GM19372 (cell line): ENCODE measurements around the gene POLR2M.

ENCODE experiments used
- ATAC-seq: cut with Tn5 transposase; IDR thresholded peaks from one replicate; pipeline ENCODE4 v1.9.1; 2021; ENCODE audit warnings: mild to moderate bottlenecking, low read depth, moderate library complexity; ENCODE audit not compliant: unreplicated experiment

Gene POLR2M

GRCh38 chr15:57690341-57690966 lies 16.1 kb upstream of the POLR2M start:
- ATAC-seq = no peak

GRCh38 chr15:57691082-57691481 lies 15.4 kb upstream of the POLR2M start:
- no peak for ATAC-seq

GRCh38 chr15:57692709-57693108 lies 13.8 kb upstream of the POLR2M start:
- ATAC-seq = no peak

GRCh38 chr15:57694279-57694678 lies 12.2 kb upstream of the POLR2M start:
- ATAC-seq = no peak

GRCh38 chr15:57696146-57696545 lies 10.4 kb upstream of the POLR2M start:
- no peak for ATAC-seq

- no peak for ATAC-seq
Observed at GRCh38 chr15:57697588-57697987, 8.9 kb upstream of the POLR2M start.

- ATAC-seq = no peak
Observed at GRCh38 chr15:57698243-57698642, 8.3 kb upstream of the POLR2M start.

GRCh38 chr15:57698991-57699390 lies 7.5 kb upstream of the POLR2M start:
- no peak for ATAC-seq

GRCh38 chr15:57703387-57703786 lies 3.1 kb upstream of the POLR2M start:
- no peak for ATAC-seq

GRCh38 chr15:57704441-57704840 lies 2.1 kb upstream of the POLR2M start:
- no peak for ATAC-seq

GRCh38 chr15:57705746-57706404 lies 639 bp upstream of the POLR2M start:
- ATAC-seq = no peak

- no peak for ATAC-seq
Observed at GRCh38 chr15:57708047-57708446, 1.5 kb downstream of the POLR2M start.

- ATAC-seq = no peak
Observed at GRCh38 chr15:57718309-57718708, 11.8 kb downstream of the POLR2M start.

GRCh38 chr15:57720867-57721266 lies 14.4 kb downstream of the POLR2M start:
- no peak for ATAC-seq

- ATAC-seq = no peak
Observed at GRCh38 chr15:57726411-57726810, 19.9 kb downstream of the POLR2M start.

- ATAC-seq = no peak
Observed at GRCh38 chr15:57727031-57727430, 20.5 kb downstream of the POLR2M start.

GRCh38 chr15:57728436-57728835 lies 21.9 kb downstream of the POLR2M start:
- ATAC-seq = no peak

- no peak for ATAC-seq
Observed at GRCh38 chr15:57730876-57731275, 24.4 kb downstream of the POLR2M start.

GRCh38 chr15:57731530-57732103 lies 25.1 kb downstream of the POLR2M start:
- no peak for ATAC-seq

GRCh38 chr15:57732526-57733331 lies 26.2 kb downstream of the POLR2M start:
- ATAC-seq = no peak

GRCh38 chr15:57734860-57735259 lies 28.3 kb downstream of the POLR2M start:
- no peak for ATAC-seq
